Right lobe of liver (tissue), 6 donors: ENCODE measurements around the gene LSM10. TPM values are rescaled to one million over a fixed set of nuclear protein-coding genes. Genes with fewer than 3 reads are reported as not detected.

Source experiments
- ATAC-seq, 4 donors: fragments of 200-7000 bp; cut with Tn5 transposase; one replicate each; pipeline ENCODE4 v1.9.1; 2020; ENCODE audit warnings: mild to moderate bottlenecking in 4 of 4, moderate library complexity in 4 of 4
- DNase-seq, 3 donors: peaks; one replicate each; pipeline ENCODE4 v3.0.0-alpha.2; 2020
- H3K27ac ChIP-seq, 3 donors: fragments of 200-600 bp; one replicate each; pipeline ENCODE4 v1.8.0; 2022
- H3K27me3 ChIP-seq, 2 donors: fragments of 200-600 bp; one replicate each; pipeline ENCODE4 v1.8.0; 2022
- H3K36me3 ChIP-seq, 4 donors: fragments of 200-600 bp; sonication (generic) in 1 of 4; one replicate each; pipeline versions ENCODE4 v1.5.1 to v1.8.0; 2017 to 2022; ENCODE audit warnings: control low read depth in 1 of 4
- H3K4me1 ChIP-seq, 4 donors: fragments of 200-600 bp; sonication (generic) in 1 of 4; one replicate each; pipeline versions ENCODE4 v1.5.1 to v1.8.0; 2017 to 2022; ENCODE audit warnings: control low read depth in 1 of 4
- H3K4me3 ChIP-seq, 3 donors: fragments of 200-600 bp; one replicate each; pipeline ENCODE4 v1.8.0; 2022
- H3K9me3 ChIP-seq, 4 donors: fragments of 200-600 bp; sonication (generic) in 1 of 4; one replicate each; pipeline versions ENCODE4 v1.5.1 to v1.8.0; 2017 to 2022; ENCODE audit warnings: control low read depth in 1 of 4
- CTCF ChIP-seq, 4 donors: fragments of 200-600 bp in 3 of 4; fragments of 450-650 bp in 1 of 4; IDR thresholded peaks; one replicate each; pipeline versions ENCODE4 v1.5.1 to v1.8.0; 2016 to 2022; ENCODE audit warnings: antibody characterized with exemption in 4 of 4, mild to moderate bottlenecking in 2 of 4
- POLR2A ChIP-seq: fragments of 450-650 bp; IDR thresholded peaks from one replicate; pipeline ENCODE4 v1.6.1; 2017; ENCODE audit warnings: antibody characterized with exemption, mild to moderate bottlenecking
- WGBS: methylation state at CpG from one replicate; pipeline ENCODE4 v1.1.6; 2018; ENCODE audit warnings: low coverage, low lambda C conversion rate; ENCODE audit not compliant: insufficient coverage; ENCODE audit errors: missing lambda C conversion rate; 5-methylcytosine and 5-hydroxymethylcytosine counted together
- intact Hi-C, 2 donors: fragments of 100-400 bp; cut with DNase I; formaldehyde crosslinking; loops; one replicate each; pipeline versions ENCODE4 v1.11.2 to v1.14.1; 2022
- total RNA-seq, 6 experiments: library from RNA; depleted of rRNA in 2 of 6; stranded (reverse); fragments of >200 nt in 2 of 6; fragmentation: NEBNext Ultra II Directional in 3 of 6; extraction: Animal tissue kit (Norgen Biotek cat#: 25700) in 3 of 6; gene quantifications; one replicate each; pipeline versions ENCODE4 v1.1.0 to v1.2.4, GENCODE V29; 2016 to 2023
- donor health status: DM: no; HTN: yes; CAD: no.
- donor health status: DM: no; HTN: no; CAD: no.
- donor health status: DM: no; HTN: no; CAD: no.
- donor health status: DM: no; HTN: yes; CAD: no.
- donor health status: DM: no; HTN: yes; CAD: no.

Gene LSM10
- total RNA-seq, 6 experiments from 2014 or later: 15.2 to 42.0 (median 22.3) TPM

DNA sequence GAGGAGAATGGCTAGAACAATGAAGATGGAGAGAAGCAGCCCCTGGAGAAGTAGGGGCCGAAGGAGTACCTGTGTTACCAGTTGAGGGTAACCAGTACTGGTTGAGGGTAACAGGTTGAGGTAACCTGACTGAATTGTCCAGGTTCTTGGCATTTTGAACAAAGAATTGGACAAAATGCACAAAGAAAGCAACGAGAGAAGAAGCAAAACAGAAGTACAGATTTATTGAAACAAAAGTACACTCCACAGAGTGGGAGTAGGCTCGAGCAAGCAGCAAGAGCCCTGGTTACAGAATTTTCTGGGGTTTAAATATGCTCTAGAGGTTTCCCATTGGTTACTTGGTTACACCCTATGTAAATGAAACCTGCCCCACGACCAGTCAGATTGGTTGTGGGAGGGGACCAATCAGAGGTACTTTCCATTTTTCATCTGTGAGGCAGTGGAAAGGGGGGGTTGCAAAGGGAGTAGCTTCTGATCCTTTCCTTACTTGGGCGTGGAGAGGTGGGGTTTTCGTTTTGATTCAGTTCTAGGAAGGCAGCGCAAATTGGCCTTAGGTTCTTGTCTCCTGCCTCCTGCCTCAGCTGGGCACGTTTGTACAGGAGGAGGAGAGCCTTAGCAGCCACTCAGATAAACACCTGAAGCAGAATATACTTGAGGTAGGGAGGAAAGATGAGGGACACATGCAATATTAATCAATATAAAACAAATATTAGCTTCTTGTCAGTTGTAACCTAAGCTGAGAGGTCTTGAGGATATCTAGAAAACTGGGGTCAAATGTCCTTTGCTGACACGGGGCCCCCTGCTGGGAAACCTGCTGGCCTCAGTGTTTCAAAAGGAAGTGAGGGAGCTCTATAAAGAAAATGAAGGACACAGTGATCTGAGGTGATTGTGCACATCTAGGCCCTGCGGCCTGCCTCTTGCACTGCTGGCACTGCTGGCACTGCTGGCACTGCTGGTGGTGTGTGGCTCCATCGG is 14.3 kb upstream of the LSM10 start:
- ATAC-seq (peak in 1 of 4 donors; percentile 34), DNase-seq (no peak)
- 63% methylated on average over 10 of the region's 11 CpGs for WGBS
- Histone ChIP-seq H3K27me3 (no peaks in the 10 kb centered on the region), H3K4me3 (no peak overlapping the region), H3K9me3 (no peaks in the 10 kb centered on the region), H3K4me1 (no peaks in the 10 kb centered on the region), H3K27ac (no peak overlapping the region), H3K36me3 (no peaks in the 10 kb centered on the region)
- TF ChIP-seq POLR2A (no peak), CTCF (IDR thresholded peaks at IDR 0.05) (no peak)
- intact Hi-C loops: no loop called here

- 88% methylated on average over 1 of the region's 2 CpGs for WGBS
- DNase-seq: no peak
These were observed 10.8 kb upstream of the LSM10 start for GRCh38 chr1:36408479-36408878.

DNA sequence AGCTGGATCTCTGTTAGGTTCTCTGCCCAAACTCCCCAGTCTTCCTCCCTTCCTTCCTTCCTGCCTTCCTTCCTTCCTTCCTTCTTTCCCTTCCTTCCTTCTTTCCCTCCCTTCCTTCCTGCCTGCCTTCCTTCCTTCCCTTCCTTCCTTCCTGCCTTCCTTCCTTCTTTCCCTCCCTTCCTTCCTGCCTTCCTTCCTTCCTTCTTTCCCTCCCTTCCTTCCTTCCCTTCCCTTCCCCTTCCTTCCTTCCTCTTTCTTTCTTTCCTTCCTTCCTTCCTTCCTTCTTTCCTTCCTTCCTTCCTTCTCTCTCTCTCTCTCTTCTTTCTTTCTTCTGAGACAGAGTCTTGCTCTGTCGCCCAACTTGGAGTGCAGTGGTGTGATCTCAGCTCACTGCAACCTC is 8.7 kb upstream of the LSM10 start:
- ATAC-seq (no peak), DNase-seq (no peak)
- Histone ChIP-seq H3K4me1 (no peaks in the 10 kb centered on the region), H3K27ac (no peak overlapping the region), H3K36me3 (no peaks in the 10 kb centered on the region), H3K4me3 (no peak overlapping the region), H3K9me3 (no peaks in the 10 kb centered on the region), H3K27me3 (no peaks in the 10 kb centered on the region)
- 70% methylated on average over 1 of the region's 1 CpG for WGBS
- TF ChIP-seq POLR2A: no peak
- TF ChIP-seq CTCF (IDR thresholded peaks at IDR 0.05): no peak
- intact Hi-C loops: no loop called here

More at GRCh38 chr1:36408479-36408878, 10.8 kb upstream of the LSM10 start:
- ATAC-seq: no peak
- no peak for TF ChIP-seq POLR2A
- TF ChIP-seq CTCF (IDR thresholded peaks at IDR 0.05): no peak
- Histone ChIP-seq H3K27me3 (no peaks in the 10 kb centered on the region), H3K4me3 (no peak overlapping the region), H3K27ac (no peak overlapping the region), H3K9me3 (no peaks in the 10 kb centered on the region), H3K4me1 (no peaks in the 10 kb centered on the region), H3K36me3 (no peaks in the 10 kb centered on the region)
- intact Hi-C loops: no loop called here

DNA sequence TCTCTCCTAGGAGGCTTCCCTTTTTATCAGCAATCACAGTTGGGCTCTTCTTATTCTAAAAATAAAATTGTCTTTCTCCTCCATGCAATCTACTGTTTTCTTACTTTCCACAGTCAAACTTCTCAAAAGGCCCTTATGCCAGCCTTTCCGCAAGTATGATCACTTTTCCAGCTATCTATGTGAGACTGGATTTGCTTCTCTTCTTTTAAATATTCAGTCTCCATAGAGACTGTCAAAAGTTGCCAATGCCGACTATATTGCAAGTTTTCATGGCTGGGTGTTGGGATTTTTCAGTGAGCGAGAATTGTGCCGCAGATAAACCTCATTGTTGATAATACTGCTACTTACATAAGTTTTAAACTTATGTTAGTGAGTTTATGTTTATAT is 4.8 kb upstream of the LSM10 start:
- 90% methylated on average over 4 of the region's 4 CpGs for WGBS
- ATAC-seq: no peak
- Histone ChIP-seq H3K27ac (no peak overlapping the region), H3K27me3 (no peaks in the 10 kb centered on the region), H3K36me3 (no peaks in the 10 kb centered on the region), H3K4me1 (no peaks in the 10 kb centered on the region), H3K9me3 (no peaks in the 10 kb centered on the region), H3K4me3 (no peak overlapping the region)
- no peak for TF ChIP-seq CTCF (IDR thresholded peaks at IDR 0.05)
- no peak for TF ChIP-seq POLR2A
- no peak for DNase-seq
- intact Hi-C loops: no loop called here
